DND-41 (cell line): ENCODE measurements around the gene MYH14.

Source experiments
- ATAC-seq: fragments of 200-7000 bp; cut with Tn5 transposase; 3 replicates; pipeline ENCODE4 v1.9.1; 2021; ENCODE audit warnings: low read depth; ENCODE audit not compliant: insufficient read depth
- DNase-seq: peaks from one replicate; pipeline ENCODE4 v3.0.0-alpha.2; 2020
- H2AFZ ChIP-seq: 2 replicates; pipeline ENCODE4 v1.6.0; 2012; ENCODE audit warnings: low read depth, low read length
- H3K27ac ChIP-seq: 2 replicates; pipeline ENCODE4 v1.5.1; 2012; ENCODE audit warnings: low read length, inconsistent platforms
- H3K27me3 ChIP-seq: fragments of 200-600 bp; sonication (generic); 2 replicates; pipeline ENCODE4 v1.6.0; 2012; ENCODE audit warnings: low read length, mild to moderate bottlenecking, inconsistent platforms; ENCODE audit not compliant: insufficient read depth, poor library complexity
- H3K36me3 ChIP-seq: 2 replicates; pipeline ENCODE4 v1.5.1; 2012; ENCODE audit warnings: low read length, inconsistent platforms; ENCODE audit not compliant: insufficient read depth
- H3K4me1 ChIP-seq: 2 replicates; pipeline ENCODE4 v1.5.1; 2012; ENCODE audit warnings: mild to moderate bottlenecking, low read length; ENCODE audit not compliant: insufficient read depth
- H3K4me2 ChIP-seq: 2 replicates; pipeline ENCODE4 v1.6.0; 2012; ENCODE audit warnings: mild to moderate bottlenecking, moderate library complexity, low read length, inconsistent platforms; ENCODE audit not compliant: insufficient read depth
- H3K4me3 ChIP-seq, 2 experiments: fragments of 200-600 bp in 1 of 2; shearing (Covaris generic) in 1 of 2; 2 replicates each; pipeline ENCODE4 v1.5.1; 2012 to 2016; ENCODE audit warnings: inconsistent platforms in 2 of 2, low read length in 2 of 2, mild to moderate bottlenecking in 2 of 2, low read depth in 1 of 2, moderate library complexity in 1 of 2
- H3K79me2 ChIP-seq: 2 replicates; pipeline ENCODE4 v1.6.0; 2012; ENCODE audit warnings: low read length, inconsistent platforms; ENCODE audit not compliant: insufficient read depth
- H3K9ac ChIP-seq: 2 replicates; pipeline ENCODE4 v1.6.0; 2012; ENCODE audit warnings: low read depth, mild to moderate bottlenecking, inconsistent platforms, low read length, moderate library complexity
- H3K9me3 ChIP-seq: 2 replicates; pipeline ENCODE4 v1.5.1; 2012; ENCODE audit warnings: low read length, moderate library complexity, mild to moderate bottlenecking, inconsistent platforms; ENCODE audit not compliant: insufficient read depth, severe bottlenecking
- H4K20me1 ChIP-seq: 2 replicates; pipeline ENCODE4 v1.6.0; 2012; ENCODE audit warnings: low read length; ENCODE audit not compliant: insufficient read depth
- CTCF ChIP-seq: IDR thresholded peaks from 2 replicates; pipeline ENCODE4 v1.5.1; 2012; ENCODE audit warnings: borderline replicate concordance, low read length, moderate library complexity, mild to moderate bottlenecking; ENCODE audit not compliant: poor library complexity, severe bottlenecking; ENCODE audit errors: extremely low read depth
- EZH2 ChIP-seq: IDR thresholded peaks from 3 replicates; pipeline ENCODE4 v1.6.1; 2012; ENCODE audit warnings: borderline replicate concordance, low read depth, mild to moderate bottlenecking, moderate library complexity, low read length, inconsistent platforms; ENCODE audit not compliant: severe bottlenecking

MYH14 gene

GRCh38 chr19:50312967-50313811 is 109.8 kb downstream of the MYH14 start:
- Histone ChIP-seq H3K9ac (no peak overlapping the region), H3K4me1 (peaks cover 7% of the 10 kb centered on the region; the same call in 1 of the 2 replicates), H3K36me3 (no peaks in the 10 kb centered on the region), H4K20me1 (no peaks in the 10 kb centered on the region; the same call in 1 of the 2 replicates), H3K4me2 (no peak overlapping the region), H3K27ac (no peak overlapping the region), H2AFZ (no peak overlapping the region), H3K27me3 (no peaks in the 10 kb centered on the region), H3K9me3 (no peaks in the 10 kb centered on the region), H3K4me3 (no peak overlapping the region), H3K79me2 (no peaks in the 10 kb centered on the region)
- DNase-seq (no peak), ATAC-seq (no peak)
- no peak for TF ChIP-seq EZH2

GRCh38 chr19:50313812-50314536 is 110.6 kb downstream of the MYH14 start:
- H2AFZ ChIP-seq = no peak overlapping the region
- no peaks in the 10 kb centered on the region for H3K27me3 ChIP-seq
- no peak for ATAC-seq
- no peaks in the 10 kb centered on the region for H3K9me3 ChIP-seq
- no peak overlapping the region for H3K9ac ChIP-seq
- no peak overlapping the region for H3K27ac ChIP-seq
- TF ChIP-seq CTCF (no peak), EZH2 (no peak)
- no peak for DNase-seq
- no peak overlapping the region for H3K4me3 ChIP-seq
- peaks cover 7% of the 10 kb centered on the region; the same call in 1 of the 2 replicates for H3K4me1 ChIP-seq
- no peak overlapping the region for H3K4me2 ChIP-seq
- H3K36me3 ChIP-seq = no peaks in the 10 kb centered on the region
- H3K79me2 ChIP-seq = no peaks in the 10 kb centered on the region
- H4K20me1 ChIP-seq = no peaks in the 10 kb centered on the region; the same call in 1 of the 2 replicates

- no peaks in the 10 kb centered on the region for H3K36me3 ChIP-seq
- no peaks in the 10 kb centered on the region for H4K20me1 ChIP-seq
- DNase-seq (no peak), ATAC-seq (no peak)
- peaks cover 7% of the 10 kb centered on the region; the same call in 1 of the 2 replicates for H3K4me1 ChIP-seq
- TF ChIP-seq EZH2 = no peak
- no peak for TF ChIP-seq CTCF
- no peak overlapping the region for H3K4me3 ChIP-seq
- no peaks in the 10 kb centered on the region for H3K9me3 ChIP-seq
- no peak overlapping the region for H3K9ac ChIP-seq
- H3K27me3 ChIP-seq = no peaks in the 10 kb centered on the region
- H2AFZ ChIP-seq = no peak overlapping the region
- no peak overlapping the region for H3K27ac ChIP-seq
- no peaks in the 10 kb centered on the region for H3K79me2 ChIP-seq
- H3K4me2 ChIP-seq = no peak overlapping the region; the same call in 1 of the 2 replicates
Measured at GRCh38 chr19:50314724-50315708, 111.6 kb downstream of the MYH14 start.
